Breast epithelium (tissue), 3 donors: ENCODE data around the gene GYPA.
"Not testable (repeated sequence)": the region's sequence is repeated elsewhere in the genome, so short reads cannot be mapped to it uniquely, and the experiment has no call there.

Experiments
- POLR2A ChIP-seq: fragments of 450-650 bp; IDR thresholded peaks from one replicate; pipeline ENCODE4 v1.6.1; 2016; ENCODE audit warnings: antibody characterized with exemption, mild to moderate bottlenecking, moderate library complexity
- POLR2AphosphoS5 ChIP-seq, 3 donors: sonication (generic); formaldehyde crosslinking; IDR thresholded peaks; one replicate each; pipeline ENCODE4 v1.6.1; 2017; ENCODE audit warnings: antibody characterized with exemption in 3 of 3
- TF ChIP-seq, protein P1 (sequence below), 3 donors: fragments of 450-650 bp; IDR thresholded peaks; one replicate each; pipeline ENCODE4 v1.5.1; 2016 to 2017; ENCODE audit warnings: antibody characterized with exemption in 3 of 3, mild to moderate bottlenecking in 3 of 3, moderate library complexity in 3 of 3

DNA sequence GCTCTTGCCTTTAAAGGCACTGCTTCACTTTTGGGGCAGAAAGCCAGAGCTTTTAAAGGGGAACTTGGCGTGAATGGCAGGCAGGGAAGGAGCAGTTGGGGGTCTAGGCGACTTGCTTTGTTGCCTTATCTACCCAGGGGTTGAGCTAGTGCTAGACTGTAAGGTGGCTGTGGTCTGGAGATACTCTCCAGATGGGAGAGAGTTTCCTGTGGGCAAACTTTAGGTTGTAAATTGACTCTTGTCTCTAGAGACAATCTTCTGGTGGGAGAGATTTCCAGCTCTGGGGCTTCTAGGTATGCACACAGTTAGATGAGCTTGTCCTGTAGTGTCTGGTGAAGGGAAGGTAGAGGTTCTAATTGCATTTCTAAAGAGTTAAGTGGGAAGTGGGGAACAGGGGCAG lies 61.8 kb downstream of the GYPA start:
- TF ChIP-seq, protein P1, sequence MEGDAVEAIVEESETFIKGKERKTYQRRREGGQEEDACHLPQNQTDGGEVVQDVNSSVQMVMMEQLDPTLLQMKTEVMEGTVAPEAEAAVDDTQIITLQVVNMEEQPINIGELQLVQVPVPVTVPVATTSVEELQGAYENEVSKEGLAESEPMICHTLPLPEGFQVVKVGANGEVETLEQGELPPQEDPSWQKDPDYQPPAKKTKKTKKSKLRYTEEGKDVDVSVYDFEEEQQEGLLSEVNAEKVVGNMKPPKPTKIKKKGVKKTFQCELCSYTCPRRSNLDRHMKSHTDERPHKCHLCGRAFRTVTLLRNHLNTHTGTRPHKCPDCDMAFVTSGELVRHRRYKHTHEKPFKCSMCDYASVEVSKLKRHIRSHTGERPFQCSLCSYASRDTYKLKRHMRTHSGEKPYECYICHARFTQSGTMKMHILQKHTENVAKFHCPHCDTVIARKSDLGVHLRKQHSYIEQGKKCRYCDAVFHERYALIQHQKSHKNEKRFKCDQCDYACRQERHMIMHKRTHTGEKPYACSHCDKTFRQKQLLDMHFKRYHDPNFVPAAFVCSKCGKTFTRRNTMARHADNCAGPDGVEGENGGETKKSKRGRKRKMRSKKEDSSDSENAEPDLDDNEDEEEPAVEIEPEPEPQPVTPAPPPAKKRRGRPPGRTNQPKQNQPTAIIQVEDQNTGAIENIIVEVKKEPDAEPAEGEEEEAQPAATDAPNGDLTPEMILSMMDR (IDR thresholded peaks at IDR 0.05): not testable (repeated sequence)
- not testable (repeated sequence) for TF ChIP-seq POLR2A; POLR2AphosphoS5 (IDR thresholded peaks at IDR 0.05)
